ENCODE data around the gene ZNF445.

DNA sequence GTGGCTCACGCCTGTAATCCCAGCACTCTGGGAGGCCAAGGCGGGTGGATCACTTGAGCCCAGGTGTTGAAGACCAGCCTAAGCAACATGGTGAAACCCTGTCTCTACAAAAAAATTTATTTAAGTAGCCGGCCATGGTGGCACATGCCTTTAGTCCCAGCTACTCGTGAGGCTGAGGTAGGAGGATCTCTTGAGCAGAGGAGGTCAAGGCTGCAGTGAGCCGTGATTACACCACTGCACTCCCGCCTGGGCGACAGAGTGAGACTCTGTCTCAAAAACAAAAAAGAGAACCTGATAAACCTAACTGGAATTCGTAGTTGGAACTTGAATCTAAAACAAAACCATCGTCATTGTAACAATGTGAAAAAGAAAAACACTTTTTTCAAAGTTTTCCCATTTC is 81.8 kb downstream of the ZNF445 start:
- TF ChIP-seq POLR2A (IDR thresholded peaks at IDR 0.05; ENCODE audit: low read length) (no peak), GATA1 (IDR thresholded peaks at IDR 0.05; ENCODE audit: low read depth, low read length) (no peak)

Data from erythroblast (primary cell).